ENCODE measurements around the gene MED20. TPM values are rescaled to one million over a fixed set of nuclear protein-coding genes. Genes with fewer than 3 reads are reported as not detected.
"Not testable (repeated sequence)": the region's sequence is repeated elsewhere in the genome, so short reads cannot be mapped to it uniquely, and the experiment has no call there.

Gene MED20
- total RNA-seq, 2 experiments from 2014 or later: 21.4 to 21.9 TPM

DNA sequence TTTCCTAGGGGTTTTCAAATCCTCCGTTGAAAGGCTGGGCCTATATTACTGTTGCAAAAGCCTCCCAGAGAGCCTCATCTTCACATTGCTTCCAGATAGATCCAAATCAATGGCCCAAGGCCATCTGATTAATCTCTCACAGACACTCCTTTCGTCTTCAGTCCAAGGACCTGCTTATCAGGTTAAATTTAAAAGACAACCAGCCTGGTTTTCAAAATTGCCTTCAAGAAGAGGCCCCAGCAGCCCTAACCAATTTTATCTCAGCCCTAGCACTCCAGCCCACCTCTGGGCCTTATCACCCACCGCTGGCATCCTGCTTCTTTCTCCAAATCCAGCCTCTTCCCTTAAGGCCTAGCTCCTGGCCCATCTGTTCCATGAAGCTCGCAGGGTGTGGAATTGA, 36.2 kb upstream of the MED20 start:
- no peak for DNase-seq
- peaks cover 50% of the 10 kb centered on the region for H3K4me1 Mint-ChIP-seq
- H3K9me3 Mint-ChIP-seq: peaks cover 5% of the 10 kb centered on the region
- H3K4me3 Mint-ChIP-seq: no peak overlapping the region
- ChIA-PET POLR2A (interaction anchor here (0.9 kb wide), 1 partner anchor 83 kb away, joined by 3 read pairs; no protein-coding TSS in a partner anchor), CTCF (interaction anchor here (1.1 kb wide), 2 partner anchors 18 to 85 kb away, joined by 4 read pairs; no protein-coding TSS in a partner anchor)
- peak overlapping the region; percentile 16 for H3K27ac Mint-ChIP-seq
- H3K27me3 Mint-ChIP-seq: no peaks in the 10 kb centered on the region
- peaks cover 24% of the 10 kb centered on the region for H3K36me3 Mint-ChIP-seq (ENCODE audit: low read depth)

- POLR2A ChIA-PET: interaction anchor here (1.7 kb wide), 1 partner anchor 15 kb away, joined by 9 read pairs; the partner anchor contains the start of gene CCND3
- Mint-ChIP-seq H3K4me3 (no peak overlapping the region), H3K27ac (no peak overlapping the region), H3K36me3 (ENCODE audit: low read depth) (peaks cover 15% of the 10 kb centered on the region), H3K4me1 (peaks cover 35% of the 10 kb centered on the region), H3K27me3 (no peaks in the 10 kb centered on the region), H3K9me3 (peaks cover 5% of the 10 kb centered on the region)
- DNase-seq: no peak
- CTCF ChIA-PET: interaction anchor here (0.7 kb wide), 1 partner anchor 11 kb away, joined by 5 read pairs; no protein-coding TSS in a partner anchor
These were observed 34.5 kb upstream of the MED20 start for GRCh38 chr6:41955412-41955811.

DNA sequence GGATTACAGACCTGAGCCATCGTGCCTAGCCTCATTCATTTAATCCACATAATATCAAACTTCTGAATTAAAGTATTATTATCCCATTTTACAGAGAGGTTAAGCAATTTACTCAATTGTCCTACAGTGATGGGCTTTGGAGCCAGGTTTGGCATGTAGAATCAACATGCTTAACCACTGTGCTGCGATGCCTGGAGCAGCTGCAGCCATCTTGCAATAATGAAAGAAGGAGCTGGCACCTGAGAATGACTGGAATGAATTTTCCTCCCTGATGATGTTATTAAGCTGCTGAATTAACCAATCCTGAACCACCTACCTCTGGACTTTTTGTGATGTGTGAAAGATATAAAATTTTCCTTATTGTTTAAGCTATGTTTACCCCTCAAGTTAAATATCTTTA, 33.7 kb upstream of the MED20 start:
- ChIA-PET POLR2A (interaction anchor here (0.9 to 1.7 kb wide), 2 partner anchors 11 to 14 kb away, joined by 3 to 9 read pairs; partner anchors contain the start of gene CCND3), CTCF (no interaction called here)
- Mint-ChIP-seq H3K36me3 (ENCODE audit: low read depth) (peaks cover 14% of the 10 kb centered on the region), H3K4me3 (no peak overlapping the region), H3K27me3 (no peaks in the 10 kb centered on the region), H3K27ac (no peak overlapping the region), H3K9me3 (peaks cover 5% of the 10 kb centered on the region), H3K4me1 (peaks cover 30% of the 10 kb centered on the region)
- no peak for DNase-seq

DNA sequence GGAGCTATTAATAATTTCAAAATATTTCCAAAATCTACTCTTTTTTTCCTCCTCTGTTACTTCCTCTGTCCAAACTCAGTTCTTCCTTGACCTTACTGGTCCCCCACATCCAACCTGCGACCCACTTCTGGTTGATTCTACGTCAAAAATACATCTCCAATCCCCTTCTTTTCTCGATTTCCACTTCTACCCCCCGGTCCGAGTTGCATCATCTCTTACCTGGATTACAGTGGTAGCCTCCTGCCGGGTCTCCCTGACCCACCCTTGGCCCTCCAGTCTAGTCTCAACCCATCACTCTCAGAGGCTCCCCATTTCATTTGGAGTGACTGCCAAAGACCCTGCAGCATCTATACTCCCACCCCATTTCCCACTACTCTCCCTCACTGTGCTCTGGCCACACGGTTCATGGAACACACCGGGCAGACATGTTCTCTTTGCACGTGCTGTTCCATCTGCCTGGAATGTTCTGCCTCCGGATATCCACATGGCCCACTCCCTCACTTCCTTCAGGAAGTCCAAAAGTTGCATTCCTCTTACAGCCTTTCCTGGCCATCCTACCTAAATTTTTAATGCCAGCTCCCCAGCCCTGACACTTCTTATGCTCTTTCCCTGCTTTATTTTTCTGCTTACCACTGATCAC, 26.8 kb upstream of the MED20 start:
- H3K27ac Mint-ChIP-seq: no peak overlapping the region
- no peaks in the 10 kb centered on the region for H3K27me3 Mint-ChIP-seq
- CTCF ChIA-PET: interaction anchor here (1.4 kb wide), 1 partner anchor 27 kb away, joined by 4 read pairs; the partner anchor contains the start of gene MED20
- DNase-seq: no peak
- no peaks in the 10 kb centered on the region for H3K36me3 Mint-ChIP-seq (ENCODE audit: low read depth)
- H3K4me3 Mint-ChIP-seq: no peak overlapping the region
- POLR2A ChIA-PET: no interaction called here
- H3K4me1 Mint-ChIP-seq: peaks cover 7% of the 10 kb centered on the region
- no peaks in the 10 kb centered on the region for H3K9me3 Mint-ChIP-seq

GRCh38 chr6:41943456-41943855, 22.5 kb upstream of the MED20 start:
- Mint-ChIP-seq H3K27ac (no peak overlapping the region), H3K27me3 (no peaks in the 10 kb centered on the region), H3K4me3 (no peak overlapping the region), H3K36me3 (ENCODE audit: low read depth) (peaks cover 28% of the 10 kb centered on the region), H3K4me1 (peaks cover 21% of the 10 kb centered on the region), H3K9me3 (no peaks in the 10 kb centered on the region)
- DNase-seq: no peak
- ChIA-PET CTCF (interaction anchor here (1.2 to 17.8 kb wide), 4 partner anchors 19 to 102 kb away, joined by 6 to 383 read pairs (median 20); partner anchors contain the start of genes BYSL, MED20 and TAF8), POLR2A (interaction anchor here (0.9 to 17.3 kb wide), 4 partner anchors 11 to 101 kb away, joined by 3 to 553 read pairs (median 118); partner anchors contain the start of genes BYSL, MED20 and TAF8)

DNA sequence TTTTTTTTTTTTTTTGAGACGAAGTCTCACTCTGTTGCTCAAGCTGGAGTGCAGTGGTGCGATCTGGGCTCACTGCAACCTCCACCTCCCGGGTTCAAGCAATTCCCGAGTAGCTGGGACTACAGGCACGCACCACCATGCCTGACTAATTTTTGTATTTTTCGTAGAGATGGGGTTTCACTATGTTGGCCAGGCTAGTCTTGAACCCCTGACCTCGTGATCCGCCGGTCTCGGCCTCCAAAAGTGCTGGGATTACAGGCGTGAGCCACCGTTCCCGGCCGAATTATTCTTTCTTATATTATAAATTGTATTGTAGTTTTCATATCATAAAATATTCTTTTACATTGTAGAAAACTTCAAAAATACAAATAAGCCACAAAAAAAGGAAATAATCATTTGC, 21.9 kb upstream of the MED20 start:
- H3K27me3 Mint-ChIP-seq, DNase-seq, H3K9me3 Mint-ChIP-seq: not testable (repeated sequence)
- ChIA-PET POLR2A (interaction anchor here (1.2 to 17.3 kb wide), 10 partner anchors 12 to 161 kb away, joined by 3 to 553 read pairs (median 22); partner anchors contain the start of genes BYSL, MED20, TAF8 and TOMM6), CTCF (interaction anchor here (0.7 to 17.8 kb wide), 9 partner anchors 10 to 162 kb away, joined by 3 to 383 read pairs (median 3); partner anchors contain the start of genes BYSL, MED20, PRICKLE4 and TAF8)
- peak overlapping the region; percentile 93 for H3K27ac Mint-ChIP-seq
- H3K4me3 Mint-ChIP-seq: peak overlapping the region; percentile 75
- H3K36me3 Mint-ChIP-seq (ENCODE audit: low read depth): peaks cover 33% of the 10 kb centered on the region
- peaks cover 26% of the 10 kb centered on the region for H3K4me1 Mint-ChIP-seq

DNA sequence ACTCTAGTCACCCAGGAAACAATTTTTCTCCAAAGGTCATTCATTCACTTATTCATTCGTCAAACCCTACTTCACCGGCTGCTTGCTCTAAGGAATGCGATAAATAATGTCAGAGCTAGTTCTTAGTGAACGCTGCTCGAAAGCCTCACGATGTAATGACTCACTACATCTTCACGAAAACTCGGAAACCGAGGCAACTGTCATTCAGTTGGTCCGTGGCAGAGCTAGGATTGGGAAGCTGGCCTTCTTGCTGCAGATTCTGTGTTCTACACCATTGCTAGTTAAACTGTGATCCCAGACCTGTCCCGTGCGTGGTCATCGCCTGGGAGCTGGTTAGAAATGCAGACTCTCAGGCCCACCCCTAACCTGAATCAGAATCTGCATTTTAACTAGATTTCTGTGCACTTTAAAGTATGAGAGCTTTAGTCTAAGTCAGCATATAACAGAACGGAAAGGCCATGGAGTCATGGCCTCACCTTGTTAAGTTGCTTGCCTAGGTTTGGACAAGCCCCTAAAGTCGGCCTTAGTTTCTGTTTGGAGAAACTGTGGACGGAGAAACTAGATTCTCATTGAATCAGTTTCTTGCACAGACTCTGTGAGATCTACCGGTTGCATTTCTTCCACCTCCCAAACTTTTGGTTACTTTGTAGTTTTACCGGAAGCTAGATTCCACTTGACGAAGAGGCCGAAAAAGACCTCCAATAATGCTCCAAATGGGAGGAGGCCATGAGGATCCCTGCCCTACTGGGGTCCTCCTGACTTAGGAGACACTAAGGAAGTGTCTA, 21.3 kb upstream of the MED20 start:
- H3K27me3 Mint-ChIP-seq: no peaks in the 10 kb centered on the region
- DNase-seq: no peak
- peak overlapping the region; percentile 93 for H3K27ac Mint-ChIP-seq
- no peaks in the 10 kb centered on the region for H3K9me3 Mint-ChIP-seq
- peak overlapping the region; percentile 75 for H3K4me3 Mint-ChIP-seq
- H3K4me1 Mint-ChIP-seq: peaks cover 31% of the 10 kb centered on the region
- POLR2A ChIA-PET: interaction anchor here (1.0 to 17.3 kb wide), 11 partner anchors 9 to 161 kb away, joined by 3 to 553 read pairs (median 9); partner anchors contain the start of genes BYSL, MED20, TAF8 and TOMM6
- peaks cover 40% of the 10 kb centered on the region for H3K36me3 Mint-ChIP-seq (ENCODE audit: low read depth)
- CTCF ChIA-PET: interaction anchor here (0.6 to 17.8 kb wide), 12 partner anchors 10 to 162 kb away, joined by 3 to 383 read pairs (median 4); partner anchors contain the start of genes BYSL, MED20, PRICKLE4 and TAF8

DNA sequence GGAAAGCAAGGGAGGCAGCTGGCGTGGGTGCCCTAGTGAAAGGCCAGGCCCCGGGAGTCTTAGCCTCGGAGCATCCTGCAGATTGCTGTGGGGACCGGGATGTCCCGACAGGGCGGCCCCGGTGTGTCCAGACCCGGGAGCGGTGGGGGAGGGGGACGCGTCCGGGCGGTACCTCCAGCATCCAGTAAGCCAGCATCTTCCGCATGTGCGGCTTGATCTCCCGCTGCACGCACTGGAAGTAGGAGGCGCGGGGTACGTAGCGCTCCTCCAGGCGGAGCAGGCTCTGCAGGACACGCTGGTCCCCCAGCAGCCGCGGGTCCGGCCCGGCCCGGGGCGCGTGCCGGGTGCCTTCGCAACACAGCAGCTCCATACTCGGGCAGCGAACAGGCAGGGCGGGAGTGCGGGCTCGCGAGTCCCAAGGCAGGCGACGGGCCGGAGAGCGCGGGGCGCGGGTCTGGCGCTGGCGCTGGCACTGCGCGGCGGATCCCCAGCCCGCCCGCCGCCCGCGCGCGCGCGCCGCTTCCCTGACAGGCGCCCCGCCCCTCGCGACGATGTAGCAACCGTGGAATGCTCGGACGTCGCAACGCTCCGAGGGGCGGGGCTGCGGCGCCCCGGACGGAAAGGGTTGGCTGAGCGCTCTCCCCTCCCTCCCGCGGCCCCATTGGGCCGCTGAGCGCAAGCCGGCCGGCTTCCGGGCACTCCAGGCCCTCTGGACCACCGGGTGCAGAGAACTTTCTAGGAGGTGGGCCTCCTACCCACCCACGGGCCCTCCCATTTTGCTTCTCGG, 20.5 kb upstream of the MED20 start, which contains the start of gene CCND3:
CCND3 (minus strand) TSS at position 529 of the 787 bp plus-strand sequence; CDS start at position 370, 159 bp downstream.
- H3K36me3 Mint-ChIP-seq (ENCODE audit: low read depth): peaks cover 48% of the 10 kb centered on the region
- peak within 1 kb of the TSS; percentile 100 for H3K4me3 Mint-ChIP-seq
- H3K9me3 Mint-ChIP-seq: no peaks in the 10 kb centered on the region
- peak within 1 kb of the TSS; percentile 93 for H3K27ac Mint-ChIP-seq
- ChIA-PET CTCF (interaction anchor here (1.1 to 17.8 kb wide), 10 partner anchors 9 to 155 kb away, joined by 3 to 383 read pairs (median 8); partner anchors contain the start of genes BYSL, MED20, TAF8 and TOMM6), POLR2A (interaction anchor here (1.0 to 17.3 kb wide), 15 partner anchors 8 to 160 kb away, joined by 3 to 553 read pairs (median 14); partner anchors contain the start of genes BYSL, MED20, TAF8 and TOMM6)
- H3K27me3 Mint-ChIP-seq: no peaks in the 10 kb centered on the region
- peaks cover 38% of the 10 kb centered on the region for H3K4me1 Mint-ChIP-seq
- peak; percentile 92 for DNase-seq

GRCh38 chr6:41940759-41941279, 19.9 kb upstream of the MED20 start:
- Mint-ChIP-seq H3K4me3 (peak overlapping the region; percentile 100), H3K36me3 (ENCODE audit: low read depth) (peaks cover 54% of the 10 kb centered on the region), H3K9me3 (no peaks in the 10 kb centered on the region), H3K27me3 (no peaks in the 10 kb centered on the region), H3K27ac (peak overlapping the region; percentile 93), H3K4me1 (peaks cover 42% of the 10 kb centered on the region)
- CTCF ChIA-PET: interaction anchor here (1.9 to 17.8 kb wide), 4 partner anchors 18 to 154 kb away, joined by 5 to 383 read pairs (median 108); partner anchors contain the start of genes BYSL, MED20, TAF8 and TOMM6
- peak; percentile 73 for DNase-seq
- POLR2A ChIA-PET: interaction anchor here (1.0 to 17.3 kb wide), 12 partner anchors 11 to 153 kb away, joined by 3 to 553 read pairs (median 22); partner anchors contain the start of genes BYSL, MED20, TAF8 and TOMM6

DNA sequence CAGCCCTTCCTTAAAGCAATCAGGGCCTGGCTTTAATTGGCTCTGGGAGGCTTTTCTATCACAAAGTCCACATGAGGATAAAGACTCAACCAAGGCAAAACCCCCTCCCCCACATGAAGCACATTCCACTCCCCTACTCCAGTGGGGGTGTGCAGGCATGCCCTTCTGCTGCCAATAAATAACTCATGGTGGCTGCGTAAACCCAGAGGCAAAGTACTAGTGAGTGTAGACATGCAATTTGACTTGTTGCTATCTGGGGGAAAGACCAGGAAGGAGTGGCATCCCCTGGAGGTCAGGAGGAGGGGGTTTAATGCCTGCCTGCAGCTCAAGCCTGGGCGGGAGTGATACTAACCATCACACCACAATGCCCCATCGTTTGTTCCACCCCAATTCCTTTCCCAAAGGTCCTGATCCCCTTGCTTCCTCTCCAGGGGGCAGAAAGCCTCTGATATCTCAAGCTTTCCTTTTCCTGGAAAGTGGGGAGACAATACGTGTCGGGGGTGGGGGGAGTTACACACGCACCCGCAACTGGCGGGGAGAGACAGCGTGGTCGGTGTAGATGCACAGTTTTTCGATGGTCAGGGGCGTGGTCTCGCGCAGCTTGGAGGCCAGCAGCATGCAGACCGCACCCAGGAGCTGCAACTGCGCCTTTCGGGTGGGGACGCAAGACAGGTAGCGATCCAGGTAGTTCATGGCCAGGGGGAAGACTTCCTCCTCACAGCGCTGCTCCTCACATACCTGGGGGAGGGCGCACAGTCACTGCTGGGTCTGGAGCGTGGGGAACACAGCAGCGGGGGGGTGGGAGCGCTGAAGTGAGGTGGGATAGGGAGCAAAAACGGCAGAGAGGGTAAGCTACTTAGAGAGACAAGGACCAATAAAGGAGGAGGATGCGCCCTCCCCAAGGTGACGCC, 19.2 kb upstream of the MED20 start:
- DNase-seq: peak; percentile 67
- H3K27ac Mint-ChIP-seq: peak overlapping the region; percentile 93
- H3K9me3 Mint-ChIP-seq: no peaks in the 10 kb centered on the region
- H3K4me3 Mint-ChIP-seq: peak overlapping the region; percentile 100
- no peaks in the 10 kb centered on the region for H3K27me3 Mint-ChIP-seq
- peaks cover 61% of the 10 kb centered on the region for H3K36me3 Mint-ChIP-seq (ENCODE audit: low read depth)
- ChIA-PET CTCF (interaction anchor here (0.7 to 17.8 kb wide), 10 partner anchors 17 to 153 kb away, joined by 3 to 383 read pairs (median 4); partner anchors contain the start of genes BYSL, MED20, TAF8 and TOMM6), POLR2A (interaction anchor here (0.9 to 17.3 kb wide), 16 partner anchors 11 to 164 kb away, joined by 3 to 553 read pairs (median 12); partner anchors contain the start of genes BYSL, MED20, TAF8 and TOMM6)
- H3K4me1 Mint-ChIP-seq: peaks cover 49% of the 10 kb centered on the region

Measured in activated CD4-positive, alpha-beta memory T cell treated with anti-CD3 and anti-CD28 coated beads, Interleukin-2, amount 10 ng/mL, durations not matched to agents 7 days and 5 days (primary cell).